ENCODE data around the gene F7. TPM values are rescaled to one million over a fixed set of nuclear protein-coding genes. Genes with fewer than 3 reads are reported as not detected.

Gene F7
- polyA plus RNA-seq, 1 experiment, result 0.05 TPM

DNA sequence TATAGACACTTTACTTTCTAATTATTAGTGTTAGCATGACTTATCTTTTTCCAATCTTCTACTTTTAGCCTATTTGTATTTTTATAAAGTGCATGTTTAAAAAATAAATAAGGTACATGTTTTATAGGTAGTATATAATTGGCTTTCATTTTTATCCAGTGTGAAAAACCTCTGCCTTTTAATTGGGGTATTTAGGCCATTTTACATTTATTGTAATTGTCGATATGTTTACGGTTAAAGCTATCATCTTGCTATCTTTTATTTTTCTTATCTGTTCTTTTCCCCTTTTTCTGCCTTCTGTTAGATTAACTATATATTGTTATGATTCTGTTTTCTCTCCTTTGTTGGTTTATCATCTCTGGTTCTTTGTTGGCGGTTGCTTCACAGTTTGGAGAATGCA lies 62.0 kb downstream of the F7 start:
- ChIA-PET POLR2A (no interaction called here), CTCF (no interaction called here)
- no peak for TF ChIP-seq CTCF (IDR thresholded peaks at IDR 0.05; ENCODE audit: insufficient read depth, low read depth, low read length)
- DNase-seq (ENCODE audit: low read depth), result no peak
- no peaks in the 10 kb centered on the region for H3K27me3 ChIP-seq (ENCODE audit: control insufficient read depth, insufficient read depth, low read length)
- no peak overlapping the region for H3K4me3 ChIP-seq (ENCODE audit: low read depth, low read length)
- H3K36me3 ChIP-seq (ENCODE audit: control insufficient read depth, insufficient read depth, low read length), result peaks cover 14% of the 10 kb centered on the region

GRCh38 chr13:113168211-113168610 lies 62.6 kb downstream of the F7 start:
- CTCF ChIA-PET, result no interaction called here
- peaks cover 19% of the 10 kb centered on the region for H3K36me3 ChIP-seq (ENCODE audit: control insufficient read depth, insufficient read depth, low read length)
- POLR2A ChIA-PET, result no interaction called here
- H3K27me3 ChIP-seq (ENCODE audit: control insufficient read depth, insufficient read depth, low read length), result no peaks in the 10 kb centered on the region
- DNase-seq (ENCODE audit: low read depth), result no peak
- no peak overlapping the region for H3K4me3 ChIP-seq (ENCODE audit: low read depth, low read length)
- TF ChIP-seq CTCF (IDR thresholded peaks at IDR 0.05; ENCODE audit: insufficient read depth, low read depth, low read length), result no peak

GRCh38 chr13:113169277-113170272 lies 64.0 kb downstream of the F7 start:
- Histone ChIP-seq H3K4me3 (ENCODE audit: low read depth, low read length) (no peak overlapping the region), H3K36me3 (ENCODE audit: control insufficient read depth, insufficient read depth, low read length) (peaks cover 19% of the 10 kb centered on the region), H3K27me3 (ENCODE audit: control insufficient read depth, insufficient read depth, low read length) (no peaks in the 10 kb centered on the region)
- TF ChIP-seq CTCF (IDR thresholded peaks at IDR 0.05; ENCODE audit: insufficient read depth, low read depth, low read length), result no peak
- CTCF ChIA-PET, result interaction anchor here (0.7 to 1.8 kb wide), 3 partner anchors 10 to 33 kb away, joined by 3 to 5 read pairs (median 3); no protein-coding TSS in a partner anchor
- DNase-seq (ENCODE audit: low read depth), result no peak
- POLR2A ChIA-PET, result no interaction called here

Small RNA genes lying within 50 kb of the gene (small RNA-seq; reads per million reads assigned to genes)
- gene AL137002.1 (ENCODE audit: insufficient read length, low read depth, low replicate concordance), result not detected

Other genes starting within 250 kb of the F7 start
- gene MCF2L, start 136.6 kb upstream of the F7 start, polyA plus RNA-seq (2011; rRNA removed), result 0.02 TPM in 1 of 2 replicates, not detected in the other
- 28.8 and 39.0 TPM in 2 replicates for gene F10, start 17.0 kb downstream of the F7 start, polyA plus RNA-seq (2011; rRNA removed)
- not detected in 2 replicates for gene PROZ, start 52.9 kb downstream of the F7 start, polyA plus RNA-seq (2011; rRNA removed)
- 73.6 and 87.5 TPM in 2 replicates for gene PCID2, start 102.9 kb downstream of the F7 start, polyA plus RNA-seq (2011; rRNA removed)
- gene CUL4A, start 103.8 kb downstream of the F7 start, polyA plus RNA-seq (2011; rRNA removed), result 51.5 and 67.1 TPM in 2 replicates
- 237 and 274 TPM in 2 replicates for gene LAMP1, start 191.4 kb downstream of the F7 start, polyA plus RNA-seq (2011; rRNA removed)